Measurements from ENCODE around the gene ANO1. TPM values are rescaled to one million over a fixed set of nuclear protein-coding genes. Genes with fewer than 3 reads are reported as not detected.

ANO1 gene
- total and polyA plus RNA-seq, 4 donors, result 7.8 to 64.8 (median 32.2) TPM

DNA sequence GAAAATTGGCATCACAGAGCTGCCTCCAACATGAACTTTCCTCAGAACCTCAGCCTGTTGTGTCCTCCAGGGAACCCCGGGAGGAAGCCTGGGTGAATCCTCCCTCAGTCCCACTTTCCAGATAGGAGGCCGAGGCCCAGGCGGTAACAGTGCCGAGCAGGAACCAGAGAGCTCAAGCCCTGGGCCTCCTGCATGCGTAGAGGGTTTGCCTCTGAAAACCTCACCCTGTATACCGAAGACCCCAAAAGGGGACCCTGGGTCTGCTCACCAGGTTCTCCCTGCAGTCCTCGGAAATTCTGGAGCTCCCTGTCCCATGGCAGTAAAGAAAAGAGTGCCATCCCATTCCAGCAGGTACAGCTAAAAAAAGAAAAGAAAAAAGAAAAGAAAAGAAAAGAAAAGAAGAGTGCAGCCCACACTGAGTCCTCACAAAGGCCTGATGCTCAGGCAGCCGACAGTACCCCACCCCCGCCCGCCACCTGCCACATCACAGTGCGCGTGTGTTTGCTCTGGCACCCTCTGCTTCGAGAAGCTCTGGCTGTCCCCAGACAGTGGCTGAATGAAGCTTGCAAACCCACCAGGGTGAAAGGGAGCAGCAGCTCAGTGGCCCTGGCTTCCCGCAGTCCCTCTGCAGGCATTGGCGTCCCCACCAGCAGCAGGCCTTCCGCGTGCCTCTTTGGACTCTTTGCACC is 96.6 kb downstream of the ANO1 start:
- Histone ChIP-seq H3K9me3 (ENCODE audit: control insufficient read depth in 4 of 4, low read length in 3 of 4) (no peaks in the 10 kb centered on the region), H3K36me3 (ENCODE audit: control insufficient read depth in 4 of 4, insufficient read depth in 3 of 4, low read depth in 1 of 4, low read length in 3 of 4) (peaks cover 2 to 42% (median 20%) of the 10 kb centered on the region in 4 donors), H3K27ac (ENCODE audit: low read depth in 1 of 2, low read length in 2 of 2) (no peak overlapping the region), H3K4me3 (ENCODE audit: low read depth in 1 of 3, low read length in 3 of 3) (no peak overlapping the region), H3K4me1 (ENCODE audit: control insufficient read depth in 4 of 4, insufficient read depth in 4 of 4, low read length in 3 of 4) (no peaks in the 10 kb centered on the region), H3K27me3 (ENCODE audit: control insufficient read depth in 4 of 4, insufficient read depth in 4 of 4, low read length in 3 of 4) (no peaks in the 10 kb centered on the region), H3K9ac (ENCODE audit: low read depth in 1 of 2, low read length in 2 of 2) (no peak overlapping the region)
- DNase-seq (ENCODE audit: low spot score), result no peak
- TF ChIP-seq HNF4A (conservative IDR thresholded peaks at IDR 0.05) (no peak), FOXA1 (IDR thresholded peaks at IDR 0.05) (no peak), JUND (IDR thresholded peaks at IDR 0.05) (no peak), ATF3 (IDR thresholded peaks at IDR 0.05) (no peak), FOXA2 (IDR thresholded peaks at IDR 0.05) (no peak), NR2F2 (IDR thresholded peaks at IDR 0.05) (no peak), RXRA (IDR thresholded peaks at IDR 0.05) (no peak), TAF1 (conservative IDR thresholded peaks at IDR 0.05) (no peak)
- TF ChIP-seq, protein P1, sequence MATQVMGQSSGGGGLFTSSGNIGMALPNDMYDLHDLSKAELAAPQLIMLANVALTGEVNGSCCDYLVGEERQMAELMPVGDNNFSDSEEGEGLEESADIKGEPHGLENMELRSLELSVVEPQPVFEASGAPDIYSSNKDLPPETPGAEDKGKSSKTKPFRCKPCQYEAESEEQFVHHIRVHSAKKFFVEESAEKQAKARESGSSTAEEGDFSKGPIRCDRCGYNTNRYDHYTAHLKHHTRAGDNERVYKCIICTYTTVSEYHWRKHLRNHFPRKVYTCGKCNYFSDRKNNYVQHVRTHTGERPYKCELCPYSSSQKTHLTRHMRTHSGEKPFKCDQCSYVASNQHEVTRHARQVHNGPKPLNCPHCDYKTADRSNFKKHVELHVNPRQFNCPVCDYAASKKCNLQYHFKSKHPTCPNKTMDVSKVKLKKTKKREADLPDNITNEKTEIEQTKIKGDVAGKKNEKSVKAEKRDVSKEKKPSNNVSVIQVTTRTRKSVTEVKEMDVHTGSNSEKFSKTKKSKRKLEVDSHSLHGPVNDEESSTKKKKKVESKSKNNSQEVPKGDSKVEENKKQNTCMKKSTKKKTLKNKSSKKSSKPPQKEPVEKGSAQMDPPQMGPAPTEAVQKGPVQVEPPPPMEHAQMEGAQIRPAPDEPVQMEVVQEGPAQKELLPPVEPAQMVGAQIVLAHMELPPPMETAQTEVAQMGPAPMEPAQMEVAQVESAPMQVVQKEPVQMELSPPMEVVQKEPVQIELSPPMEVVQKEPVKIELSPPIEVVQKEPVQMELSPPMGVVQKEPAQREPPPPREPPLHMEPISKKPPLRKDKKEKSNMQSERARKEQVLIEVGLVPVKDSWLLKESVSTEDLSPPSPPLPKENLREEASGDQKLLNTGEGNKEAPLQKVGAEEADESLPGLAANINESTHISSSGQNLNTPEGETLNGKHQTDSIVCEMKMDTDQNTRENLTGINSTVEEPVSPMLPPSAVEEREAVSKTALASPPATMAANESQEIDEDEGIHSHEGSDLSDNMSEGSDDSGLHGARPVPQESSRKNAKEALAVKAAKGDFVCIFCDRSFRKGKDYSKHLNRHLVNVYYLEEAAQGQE (IDR thresholded peaks at IDR 0.05), result no peak
- TF ChIP-seq, protein P2, sequence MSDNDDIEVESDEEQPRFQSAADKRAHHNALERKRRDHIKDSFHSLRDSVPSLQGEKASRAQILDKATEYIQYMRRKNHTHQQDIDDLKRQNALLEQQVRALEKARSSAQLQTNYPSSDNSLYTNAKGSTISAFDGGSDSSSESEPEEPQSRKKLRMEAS (IDR thresholded peaks at IDR 0.05), result no peak
- TF ChIP-seq, protein P3, sequence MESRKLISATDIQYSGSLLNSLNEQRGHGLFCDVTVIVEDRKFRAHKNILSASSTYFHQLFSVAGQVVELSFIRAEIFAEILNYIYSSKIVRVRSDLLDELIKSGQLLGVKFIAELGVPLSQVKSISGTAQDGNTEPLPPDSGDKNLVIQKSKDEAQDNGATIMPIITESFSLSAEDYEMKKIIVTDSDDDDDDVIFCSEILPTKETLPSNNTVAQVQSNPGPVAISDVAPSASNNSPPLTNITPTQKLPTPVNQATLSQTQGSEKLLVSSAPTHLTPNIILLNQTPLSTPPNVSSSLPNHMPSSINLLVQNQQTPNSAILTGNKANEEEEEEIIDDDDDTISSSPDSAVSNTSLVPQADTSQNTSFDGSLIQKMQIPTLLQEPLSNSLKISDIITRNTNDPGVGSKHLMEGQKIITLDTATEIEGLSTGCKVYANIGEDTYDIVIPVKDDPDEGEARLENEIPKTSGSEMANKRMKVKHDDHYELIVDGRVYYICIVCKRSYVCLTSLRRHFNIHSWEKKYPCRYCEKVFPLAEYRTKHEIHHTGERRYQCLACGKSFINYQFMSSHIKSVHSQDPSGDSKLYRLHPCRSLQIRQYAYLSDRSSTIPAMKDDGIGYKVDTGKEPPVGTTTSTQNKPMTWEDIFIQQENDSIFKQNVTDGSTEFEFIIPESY (IDR thresholded peaks at IDR 0.05), result no peak
- TF ChIP-seq, protein P4, sequence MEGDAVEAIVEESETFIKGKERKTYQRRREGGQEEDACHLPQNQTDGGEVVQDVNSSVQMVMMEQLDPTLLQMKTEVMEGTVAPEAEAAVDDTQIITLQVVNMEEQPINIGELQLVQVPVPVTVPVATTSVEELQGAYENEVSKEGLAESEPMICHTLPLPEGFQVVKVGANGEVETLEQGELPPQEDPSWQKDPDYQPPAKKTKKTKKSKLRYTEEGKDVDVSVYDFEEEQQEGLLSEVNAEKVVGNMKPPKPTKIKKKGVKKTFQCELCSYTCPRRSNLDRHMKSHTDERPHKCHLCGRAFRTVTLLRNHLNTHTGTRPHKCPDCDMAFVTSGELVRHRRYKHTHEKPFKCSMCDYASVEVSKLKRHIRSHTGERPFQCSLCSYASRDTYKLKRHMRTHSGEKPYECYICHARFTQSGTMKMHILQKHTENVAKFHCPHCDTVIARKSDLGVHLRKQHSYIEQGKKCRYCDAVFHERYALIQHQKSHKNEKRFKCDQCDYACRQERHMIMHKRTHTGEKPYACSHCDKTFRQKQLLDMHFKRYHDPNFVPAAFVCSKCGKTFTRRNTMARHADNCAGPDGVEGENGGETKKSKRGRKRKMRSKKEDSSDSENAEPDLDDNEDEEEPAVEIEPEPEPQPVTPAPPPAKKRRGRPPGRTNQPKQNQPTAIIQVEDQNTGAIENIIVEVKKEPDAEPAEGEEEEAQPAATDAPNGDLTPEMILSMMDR (IDR thresholded peaks at IDR 0.05; ENCODE audit: low read depth, low read length, missing input control), result no peak
- 92% methylated on average over 17 of the region's 17 CpGs for WGBS

DNA sequence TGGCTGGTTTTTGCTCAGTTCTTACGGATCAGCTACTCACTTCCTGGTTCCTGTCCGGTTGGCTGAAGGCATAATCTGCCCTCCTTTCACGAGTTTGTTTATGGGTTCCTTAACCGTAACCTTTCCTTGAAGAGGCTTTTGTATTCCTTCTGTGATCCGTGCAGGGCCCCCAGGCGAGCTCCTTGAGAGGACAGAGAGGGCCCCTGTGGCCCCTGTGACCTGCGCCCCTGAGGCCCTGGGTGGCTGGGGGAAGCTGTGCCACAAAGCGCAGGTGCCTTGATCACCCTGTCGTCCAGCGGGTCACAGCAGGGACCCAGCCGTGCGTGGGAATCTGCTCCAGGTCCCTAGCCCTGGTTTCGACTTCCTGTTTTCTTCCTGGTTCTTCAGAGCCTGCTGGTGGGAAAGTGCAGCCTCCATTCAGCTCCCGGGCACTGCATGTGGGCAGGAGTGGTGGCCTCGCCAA is 97.2 kb downstream of the ANO1 start:
- Histone ChIP-seq H3K36me3 (ENCODE audit: control insufficient read depth in 4 of 4, insufficient read depth in 3 of 4, low read depth in 1 of 4, low read length in 3 of 4) (peaks cover 2 to 39% (median 20%) of the 10 kb centered on the region in 4 donors), H3K4me1 (ENCODE audit: control insufficient read depth in 4 of 4, insufficient read depth in 4 of 4, low read length in 3 of 4) (no peaks in the 10 kb centered on the region), H3K9me3 (ENCODE audit: control insufficient read depth in 4 of 4, low read length in 3 of 4) (no peaks in the 10 kb centered on the region), H3K27ac (ENCODE audit: low read depth in 1 of 2, low read length in 2 of 2) (no peak overlapping the region), H3K27me3 (ENCODE audit: control insufficient read depth in 4 of 4, insufficient read depth in 4 of 4, low read length in 3 of 4) (no peaks in the 10 kb centered on the region), H3K9ac (ENCODE audit: low read depth in 1 of 2, low read length in 2 of 2) (no peak overlapping the region), H3K4me3 (ENCODE audit: low read depth in 1 of 3, low read length in 3 of 3) (no peak overlapping the region)
- 85% methylated on average over 15 of the region's 15 CpGs for WGBS
- DNase-seq (ENCODE audit: low spot score), result no peak
- TF ChIP-seq, protein P1 (IDR thresholded peaks at IDR 0.05), result no peak
- TF ChIP-seq YY1 (IDR thresholded peaks at IDR 0.05) (no peak), FOXA2 (IDR thresholded peaks at IDR 0.05) (no peak), SP1 (IDR thresholded peaks at IDR 0.05) (no peak), JUND (IDR thresholded peaks at IDR 0.05) (no peak)

Data from liver (tissue), 9 donors.